Measurements from ENCODE around the gene SEZ6L.
"Not testable (repeated sequence)": the region's sequence is repeated elsewhere in the genome, so short reads cannot be mapped to it uniquely, and the experiment has no call there.

SEZ6L gene

DNA sequence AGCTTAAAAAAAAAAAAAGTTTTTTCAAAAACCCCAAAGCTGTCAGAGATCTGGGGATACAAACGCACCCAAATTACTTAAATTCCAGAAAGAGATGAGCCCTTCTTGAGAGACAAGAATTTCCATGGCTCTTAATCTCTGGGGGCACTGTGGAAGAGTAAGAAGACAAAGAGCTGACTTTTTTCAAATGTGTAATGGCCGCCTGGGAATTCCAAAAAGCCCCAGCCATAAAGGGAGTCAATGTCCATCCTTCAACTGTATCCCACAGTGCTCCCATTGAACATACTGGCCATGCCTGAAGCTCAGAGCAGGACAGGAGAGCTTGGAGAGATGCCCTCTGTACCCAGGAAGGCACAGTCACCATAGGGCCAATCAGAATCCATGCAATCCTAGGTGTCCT is 222.4 kb downstream of the SEZ6L start:
- in situ Hi-C loops (cut with HindIII; ENCODE audit: low pct_ligation_motif_present, low pct_unique_long_range_greater_than_20kb, low sequenced_read_pairs) = no loop called here
- DNase-seq = no peak

DNA sequence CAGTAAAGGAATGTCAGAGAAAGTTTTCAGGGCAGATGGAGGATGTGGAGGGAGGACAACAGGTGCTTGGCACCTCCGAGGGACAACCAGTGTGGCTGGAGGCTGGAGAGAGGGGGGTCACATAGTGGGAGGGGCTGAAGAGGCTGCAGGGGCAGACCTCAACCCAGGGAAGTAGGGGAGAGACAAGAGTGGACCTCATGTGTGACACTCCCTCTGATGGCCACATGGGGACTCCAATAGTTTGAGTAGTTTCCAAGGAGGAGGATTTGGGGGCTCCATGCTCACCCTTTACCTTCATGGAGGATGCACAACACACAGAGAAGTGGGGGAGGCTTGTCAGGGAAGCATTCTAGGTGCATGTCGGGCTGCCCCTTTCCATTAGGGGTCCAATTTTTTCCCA is 224.7 kb downstream of the SEZ6L start:
- in situ Hi-C loops (cut with HindIII; ENCODE audit: low pct_ligation_motif_present, low pct_unique_long_range_greater_than_20kb, low sequenced_read_pairs) = no loop called here
- DNase-seq = no peak

DNA sequence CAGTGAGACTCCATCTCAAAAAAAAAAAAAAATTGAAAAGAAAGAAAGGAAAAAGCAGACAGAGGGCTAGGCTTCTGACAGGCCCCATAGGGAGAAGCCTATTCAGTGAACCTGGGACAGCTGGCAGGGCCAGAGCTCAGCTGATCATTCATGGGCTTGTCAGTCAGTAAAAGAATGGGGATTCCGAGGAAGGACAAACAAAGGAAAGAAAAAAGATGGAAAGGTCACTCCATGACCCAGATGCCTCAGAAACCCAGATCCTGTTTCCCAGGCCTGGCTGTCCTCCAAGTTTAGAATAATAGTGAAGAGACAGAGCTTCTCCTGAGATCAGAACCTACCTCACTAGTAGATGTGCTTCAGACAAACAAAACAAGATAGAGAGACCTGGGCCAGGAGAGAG is 225.5 kb downstream of the SEZ6L start:
- DNase-seq = no peak
- in situ Hi-C loops (cut with HindIII; ENCODE audit: low pct_ligation_motif_present, low pct_unique_long_range_greater_than_20kb, low sequenced_read_pairs) = no loop called here

DNA sequence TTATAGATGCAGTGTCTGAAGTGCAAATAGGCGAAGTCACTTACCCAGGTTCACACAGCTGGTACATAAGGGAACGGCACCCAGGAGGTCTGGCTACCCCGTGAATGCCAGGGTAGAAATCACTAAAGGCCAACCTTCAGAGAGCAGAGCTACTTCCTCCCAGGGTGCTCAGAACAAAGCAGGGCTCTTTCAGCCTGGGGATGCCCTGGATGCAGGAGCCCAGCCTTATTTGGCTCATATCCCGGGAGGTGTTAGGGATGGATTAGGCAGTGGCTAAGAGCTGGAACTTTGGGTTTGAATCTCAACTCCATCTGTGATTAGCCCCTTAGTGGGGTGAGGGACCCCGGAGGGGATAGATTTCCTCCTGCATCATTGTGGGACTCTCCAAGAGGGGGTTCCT is 226.7 kb downstream of the SEZ6L start:
- in situ Hi-C loops (cut with HindIII; ENCODE audit: low pct_ligation_motif_present, low pct_unique_long_range_greater_than_20kb, low sequenced_read_pairs) = no loop called here
- no peak for DNase-seq

DNA sequence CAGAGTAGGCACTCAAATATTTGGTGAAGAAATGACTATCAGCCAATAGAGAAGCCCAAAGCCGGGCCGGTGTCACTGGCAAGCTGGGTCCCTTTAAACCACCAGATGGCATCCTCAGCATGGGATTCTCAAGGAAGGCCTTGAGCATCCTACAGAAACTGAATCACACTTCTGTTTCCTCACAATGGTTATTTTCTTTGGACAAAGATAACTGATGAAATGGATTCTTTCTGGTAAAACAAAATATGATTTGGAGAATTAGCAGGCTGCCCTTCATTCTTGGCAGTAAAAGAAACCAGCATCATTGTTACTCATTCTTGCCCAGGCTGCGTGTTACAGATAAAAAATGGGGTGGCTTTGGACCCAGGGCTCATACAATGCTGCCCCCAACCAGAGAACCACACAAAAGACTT is 229.5 kb downstream of the SEZ6L start:
- DNase-seq = peak; percentile 65
- in situ Hi-C loops (cut with HindIII; ENCODE audit: low pct_ligation_motif_present, low pct_unique_long_range_greater_than_20kb, low sequenced_read_pairs) = no loop called here

DNA sequence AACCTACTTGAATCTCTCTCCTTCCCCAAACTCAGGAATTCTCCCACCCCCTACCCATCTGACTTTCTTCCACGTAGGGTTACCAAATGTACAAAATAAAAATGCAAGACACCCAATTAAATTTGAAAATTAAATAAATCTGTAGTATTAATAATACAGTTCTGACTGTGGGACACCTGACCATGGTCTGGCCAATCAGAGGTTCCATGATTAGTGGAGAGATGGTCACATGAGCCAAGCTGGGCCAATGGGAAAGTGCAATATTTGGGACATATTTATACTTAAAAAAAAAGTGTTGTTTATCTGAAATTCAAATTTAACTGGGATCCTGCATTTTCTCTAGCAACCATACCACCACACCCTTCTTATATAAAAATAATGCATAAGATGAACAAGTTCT is 230.0 kb downstream of the SEZ6L start:
- no peak for DNase-seq
- in situ Hi-C loops (cut with HindIII; ENCODE audit: low pct_ligation_motif_present, low pct_unique_long_range_greater_than_20kb, low sequenced_read_pairs) = no loop called here

DNA sequence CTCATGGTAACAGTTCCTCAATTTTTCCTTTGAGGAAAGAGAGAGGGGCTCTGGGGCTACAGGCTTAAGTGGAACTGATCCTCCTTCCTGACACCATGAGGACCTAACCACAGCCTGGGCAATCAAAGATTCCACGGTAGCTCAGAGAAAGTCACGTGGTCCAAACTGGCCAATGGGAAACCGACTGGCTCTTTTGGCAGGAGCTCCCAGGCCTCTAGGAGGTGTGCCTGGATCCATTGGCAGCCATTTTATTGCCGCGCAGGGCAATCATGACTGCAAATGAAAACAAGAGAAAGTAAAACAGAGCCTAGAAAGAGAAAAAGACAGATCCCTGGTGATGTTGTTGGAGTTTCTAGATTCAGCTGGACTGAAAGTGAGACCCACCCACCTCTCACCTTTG is 232.5 kb downstream of the SEZ6L start:
- no peak for DNase-seq
- in situ Hi-C loops (cut with HindIII; ENCODE audit: low pct_ligation_motif_present, low pct_unique_long_range_greater_than_20kb, low sequenced_read_pairs) = no loop called here

DNA sequence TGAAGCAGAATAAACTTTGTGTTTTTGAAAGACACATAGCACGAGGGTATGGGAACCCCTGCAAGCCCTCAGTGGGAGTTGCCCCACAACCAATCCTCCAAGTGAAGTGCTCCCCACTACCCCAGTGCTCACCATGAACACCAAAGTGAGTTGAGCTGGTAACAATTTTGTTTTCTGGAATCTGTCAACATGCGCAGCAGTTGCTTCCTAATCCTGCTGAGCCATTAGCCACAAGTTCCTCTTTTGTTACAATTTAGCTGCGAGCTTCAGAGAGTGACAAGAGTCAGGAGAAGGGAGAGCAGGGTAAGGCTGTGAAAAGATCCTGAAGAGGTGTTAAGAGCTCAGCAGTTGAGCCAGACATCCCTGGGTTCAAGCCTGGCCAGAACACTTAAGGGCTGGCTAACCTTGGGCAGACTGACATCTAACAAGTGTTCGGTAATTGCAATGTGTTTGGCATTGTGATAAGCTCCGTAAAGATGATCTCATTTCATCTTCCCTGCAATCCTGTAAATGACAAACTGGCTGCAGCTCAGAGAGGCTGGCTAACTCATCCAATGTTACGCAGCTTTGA is 235.7 kb downstream of the SEZ6L start:
- no peak for DNase-seq
- in situ Hi-C loops (cut with HindIII; ENCODE audit: low pct_ligation_motif_present, low pct_unique_long_range_greater_than_20kb, low sequenced_read_pairs) = no loop called here

DNA sequence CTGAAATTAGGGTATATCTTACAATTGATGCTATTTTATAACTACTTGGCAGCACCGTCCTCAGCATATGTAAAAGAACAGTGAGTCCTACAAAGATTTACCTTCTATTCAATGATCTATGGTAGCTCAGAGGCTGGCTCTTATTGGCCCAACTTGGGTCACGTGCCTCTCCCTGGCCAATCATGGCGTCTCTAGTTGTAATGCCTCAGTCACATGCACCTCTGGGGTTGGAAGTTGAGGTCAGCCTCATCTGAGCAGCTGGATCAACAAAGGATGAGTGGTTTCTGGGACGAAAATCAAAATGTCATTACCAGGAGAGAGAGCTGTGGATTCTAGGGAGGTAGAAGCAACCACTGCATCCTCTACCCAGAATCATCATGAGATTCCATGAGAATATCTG is 236.9 kb downstream of the SEZ6L start:
- in situ Hi-C loops (cut with HindIII; ENCODE audit: low pct_ligation_motif_present, low pct_unique_long_range_greater_than_20kb, low sequenced_read_pairs) = no loop called here

DNA sequence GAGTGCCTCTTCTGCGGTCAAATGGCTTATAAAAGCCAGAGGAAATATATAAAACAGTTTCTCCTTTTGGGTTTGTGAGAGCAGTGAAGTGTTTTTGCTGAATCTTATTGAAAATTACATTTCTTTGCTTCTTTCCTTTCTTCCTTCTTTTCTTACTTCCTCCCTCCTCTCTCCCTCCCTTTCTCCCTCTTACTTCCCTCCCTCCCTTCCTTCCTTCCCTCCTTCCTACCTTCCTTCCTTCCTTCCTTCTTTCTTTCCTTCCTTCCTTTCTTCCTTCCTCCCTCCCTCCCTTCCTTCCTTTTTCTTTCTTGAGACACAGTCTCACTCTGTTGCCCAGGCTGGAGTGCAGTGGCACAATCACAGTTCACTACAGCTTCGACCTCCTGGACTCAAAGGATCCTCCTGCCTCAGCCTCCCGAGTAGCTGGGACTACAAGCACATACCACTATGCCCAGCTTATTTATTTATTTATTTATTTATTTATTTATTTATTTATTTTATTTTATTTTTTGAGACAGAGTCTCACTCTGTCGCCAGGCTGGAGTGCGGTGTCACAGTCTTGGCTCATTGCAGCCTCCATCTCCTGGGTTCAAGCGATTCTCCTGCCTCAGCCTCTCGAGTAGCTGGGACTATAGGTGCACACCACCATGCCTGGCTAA is 239.4 kb downstream of the SEZ6L start:
- in situ Hi-C loops (cut with HindIII; ENCODE audit: low pct_ligation_motif_present, low pct_unique_long_range_greater_than_20kb, low sequenced_read_pairs); DNase-seq: not testable (repeated sequence)

More for the DNA sequence above, 236.9 kb downstream of the SEZ6L start:
- DNase-seq = no peak

DNA sequence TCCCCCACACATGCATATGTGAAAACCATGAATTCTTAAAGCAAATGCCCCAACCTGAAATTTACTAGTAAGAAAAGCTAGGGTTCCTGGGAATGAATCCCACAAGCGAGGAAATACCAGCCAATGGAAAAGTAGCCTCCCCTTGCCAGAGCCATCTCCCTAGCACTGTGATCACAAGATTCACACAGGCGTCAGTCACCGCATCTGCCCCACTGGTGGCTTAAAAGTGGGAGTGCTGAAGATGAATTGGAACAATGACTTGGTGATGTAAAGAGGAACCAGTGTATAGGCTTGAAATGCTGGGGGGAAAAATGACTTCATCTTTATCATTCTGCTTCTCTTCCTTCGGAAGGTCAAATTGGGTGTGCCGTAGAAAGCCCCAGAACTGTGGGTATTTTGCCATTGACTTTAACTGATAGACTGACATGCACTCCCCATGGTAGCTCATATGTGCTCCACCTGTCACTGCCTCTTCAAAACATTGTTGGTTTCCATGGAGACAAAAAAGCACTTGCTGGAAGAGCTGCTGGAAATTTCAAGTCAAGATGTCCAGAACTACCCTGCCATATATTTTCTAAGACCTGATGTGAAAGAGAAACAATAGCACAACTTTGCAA is 240.6 kb downstream of the SEZ6L start:
- no peak for DNase-seq
- in situ Hi-C loops (cut with HindIII; ENCODE audit: low pct_ligation_motif_present, low pct_unique_long_range_greater_than_20kb, low sequenced_read_pairs) = no loop called here

DNA sequence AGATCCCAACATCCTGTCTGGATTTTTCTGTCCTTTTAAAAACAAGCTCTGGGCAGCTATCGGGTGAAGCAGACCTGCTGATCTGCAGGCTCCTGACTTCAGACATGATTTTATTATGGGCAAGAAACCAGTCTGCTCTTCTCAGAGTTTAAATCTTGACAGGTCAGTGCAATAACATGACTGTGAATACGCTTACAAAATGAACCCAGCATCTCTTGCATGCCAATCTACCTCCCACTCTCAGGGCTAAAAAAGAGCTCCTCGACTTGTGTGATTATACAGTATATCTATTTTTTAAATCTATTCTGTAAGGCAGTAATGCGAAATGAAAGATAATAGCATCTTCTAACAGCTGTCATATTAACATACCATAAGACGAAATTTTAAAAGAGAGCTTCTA is 241.1 kb downstream of the SEZ6L start:
- DNase-seq = no peak
- in situ Hi-C loops (cut with HindIII; ENCODE audit: low pct_ligation_motif_present, low pct_unique_long_range_greater_than_20kb, low sequenced_read_pairs) = no loop called here

DNA sequence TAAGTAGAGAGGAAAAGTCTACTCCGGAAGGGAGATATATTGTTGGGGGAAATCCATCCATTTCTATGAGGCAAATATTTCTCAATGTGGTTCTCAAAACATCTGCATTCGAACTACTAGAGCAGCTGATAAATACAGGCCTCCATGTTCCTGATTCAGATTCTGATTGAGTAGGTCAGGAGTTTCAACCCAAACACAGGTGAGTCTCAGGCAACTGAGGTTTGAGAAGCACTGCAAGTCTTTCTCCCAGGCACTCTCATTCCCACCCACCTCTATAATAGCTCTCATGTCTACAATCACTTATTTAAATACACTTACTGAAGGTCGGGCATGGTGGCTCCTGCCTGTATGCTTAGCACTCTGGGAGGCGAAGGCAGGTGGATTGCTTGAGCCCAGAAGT is 245.1 kb downstream of the SEZ6L start:
- in situ Hi-C loops (cut with HindIII; ENCODE audit: low pct_ligation_motif_present, low pct_unique_long_range_greater_than_20kb, low sequenced_read_pairs) = no loop called here
- no peak for DNase-seq

DNA sequence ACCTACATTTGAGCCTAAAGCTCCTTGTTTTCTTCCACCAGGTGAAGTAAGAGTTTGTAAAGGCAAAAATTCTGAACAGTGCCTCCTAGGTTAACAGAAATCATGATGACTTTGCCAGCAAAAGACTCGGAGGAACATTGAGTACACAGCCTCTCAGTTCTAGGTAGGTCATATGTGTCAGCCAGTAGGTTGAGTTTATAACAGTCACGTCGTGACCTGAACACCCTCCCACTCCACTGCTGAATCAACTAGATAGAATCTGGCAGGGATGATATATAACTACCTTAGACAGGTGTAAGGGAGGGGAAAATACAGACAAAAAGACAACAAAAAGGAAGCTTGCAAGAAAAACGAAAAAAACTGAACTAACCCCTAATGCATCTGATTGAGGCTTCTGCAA is 247.0 kb downstream of the SEZ6L start:
- no peak for DNase-seq
- in situ Hi-C loops (cut with HindIII; ENCODE audit: low pct_ligation_motif_present, low pct_unique_long_range_greater_than_20kb, low sequenced_read_pairs) = loop anchor here (5.0 kb wide), 1 partner anchor 36 kb away; no protein-coding TSS in a partner anchor

DNA sequence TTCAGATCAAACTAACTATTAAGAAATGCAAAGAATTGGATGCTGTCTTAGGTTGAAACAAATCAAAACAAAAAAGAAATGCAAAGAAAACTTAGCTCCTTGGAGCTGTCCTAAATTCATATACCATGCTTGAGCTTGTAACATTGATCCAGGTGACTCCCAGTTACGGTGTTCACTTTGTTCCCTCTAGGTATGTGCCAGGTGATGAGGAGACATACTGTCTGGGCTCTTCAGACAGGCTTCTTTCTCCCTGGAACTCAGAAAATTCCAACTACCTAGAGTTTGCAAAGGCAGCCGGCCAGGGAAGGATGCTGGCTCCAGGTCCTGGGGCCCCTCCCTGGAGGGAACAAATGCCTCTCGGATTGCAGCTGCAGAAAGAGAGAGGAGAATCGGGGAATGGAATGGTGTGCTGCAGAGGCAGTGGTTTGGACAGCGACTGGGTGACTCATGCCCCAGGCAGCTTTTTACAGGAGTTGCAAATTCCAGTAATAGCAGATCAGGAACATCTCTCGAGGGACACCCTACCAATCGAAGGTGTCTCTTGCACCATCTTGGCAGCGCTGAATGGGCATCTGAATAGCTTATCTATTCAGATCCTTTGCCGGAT is 247.5 kb downstream of the SEZ6L start:
- in situ Hi-C loops (cut with HindIII; ENCODE audit: low pct_ligation_motif_present, low pct_unique_long_range_greater_than_20kb, low sequenced_read_pairs) = loop anchor here (5.0 kb wide), 1 partner anchor 36 kb away; no protein-coding TSS in a partner anchor
- peak; percentile 86 for DNase-seq

DNA sequence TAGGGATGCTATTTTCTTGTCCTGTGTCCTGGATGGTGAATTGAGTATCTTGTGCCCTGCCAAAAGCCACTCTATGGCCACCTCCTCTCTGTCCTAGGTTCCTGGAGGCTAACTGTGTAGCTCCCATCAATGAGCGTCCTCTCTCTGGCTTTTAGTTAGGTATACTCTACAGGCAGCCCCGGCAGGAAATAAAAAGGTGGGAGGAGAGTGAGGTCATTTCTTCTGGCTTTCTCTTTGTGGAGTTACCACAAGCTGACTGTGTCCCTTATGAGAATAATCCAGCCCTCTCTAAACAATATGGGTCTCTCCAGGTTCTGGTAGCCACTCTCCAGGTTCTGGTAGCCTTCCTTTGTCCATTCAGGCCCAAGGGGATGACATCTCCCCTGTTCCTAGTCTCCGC is 248.1 kb downstream of the SEZ6L start:
- in situ Hi-C loops (cut with HindIII; ENCODE audit: low pct_ligation_motif_present, low pct_unique_long_range_greater_than_20kb, low sequenced_read_pairs) = loop anchor here (5.0 kb wide), 1 partner anchor 35 kb away; no protein-coding TSS in a partner anchor
- no peak for DNase-seq

DNA sequence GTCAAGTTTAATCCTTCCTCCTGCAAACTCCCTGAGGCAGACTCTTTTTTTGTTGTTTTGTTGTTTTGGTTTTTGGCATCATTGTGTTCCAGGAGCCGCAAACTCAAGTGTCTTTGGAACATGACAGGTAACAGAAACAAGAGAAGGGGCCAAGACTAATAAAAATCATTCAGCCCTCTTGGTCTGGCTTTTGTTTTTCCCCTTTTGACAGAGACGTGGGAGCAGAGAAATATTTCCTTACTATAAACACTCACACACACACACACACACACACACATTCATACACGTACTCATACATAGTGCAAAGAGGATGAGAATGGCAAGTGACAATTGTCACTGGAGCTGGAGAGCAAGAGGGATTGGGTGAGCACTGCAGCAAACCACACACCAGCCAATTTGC is 249.4 kb downstream of the SEZ6L start:
- in situ Hi-C loops (cut with HindIII; ENCODE audit: low pct_ligation_motif_present, low pct_unique_long_range_greater_than_20kb, low sequenced_read_pairs) = loop anchor here (5.0 kb wide), 1 partner anchor 34 kb away; no protein-coding TSS in a partner anchor
- no peak for DNase-seq

DNA sequence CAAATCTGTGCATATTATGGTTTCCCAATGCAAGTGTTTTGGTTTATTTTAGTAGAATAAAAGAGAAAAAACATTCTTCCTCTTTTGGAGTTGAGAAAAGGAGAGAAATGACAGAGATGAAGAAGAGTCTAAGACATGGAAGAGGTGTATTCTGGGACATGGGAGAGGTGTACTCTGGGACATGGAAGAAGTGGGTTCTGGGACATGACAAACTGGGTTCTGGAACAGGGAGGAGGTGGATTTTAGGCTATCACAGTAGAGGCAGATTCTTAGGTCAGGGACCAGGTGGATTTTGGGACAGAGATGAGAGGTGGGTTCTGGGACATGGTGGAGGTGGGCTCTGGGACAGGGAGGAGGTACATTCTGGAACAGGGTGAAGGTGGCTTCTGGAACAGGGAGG is 257.7 kb downstream of the SEZ6L start:
- DNase-seq = no peak

More for the DNA sequence above, 257.7 kb downstream of the SEZ6L start:
- in situ Hi-C loops (cut with HindIII; ENCODE audit: low pct_ligation_motif_present, low pct_unique_long_range_greater_than_20kb, low sequenced_read_pairs) = no loop called here
